Pancreas (tissue), 10 donors: ENCODE data around the gene IFNK. TPM values are rescaled to one million over a fixed set of nuclear protein-coding genes. Genes with fewer than 3 reads are reported as not detected.
"Not testable (repeated sequence)": the region's sequence is repeated elsewhere in the genome, so short reads cannot be mapped to it uniquely, and the experiment has no call there.

Source experiments
- ATAC-seq, 4 donors: fragments of 200-7000 bp; cut with Tn5 transposase; one replicate each; pipeline versions ENCODE4 v1.8.0 to v1.9.1; 2020; ENCODE audit warnings: mild to moderate bottlenecking in 4 of 4, moderate library complexity in 4 of 4
- DNase-seq, 6 donors: peaks; one replicate each; pipeline ENCODE4 v3.0.0-alpha.2; 2020
- FAIRE-seq: peaks from 2 replicates; lab custom pipeline; 2012; peaks lifted over from hg19 to GRCh38; lab: Jason Lieb, UNC
- H3K27ac ChIP-seq, 4 donors: fragments of 200-600 bp; sonication (generic); 1 replicate in 3 of 4; 2 replicates in 1 of 4; pipeline versions ENCODE4 v1.5.0 to v1.8.0; 2020
- H3K27me3 ChIP-seq, 4 donors: fragments of 200-600 bp; one replicate each; pipeline ENCODE4 v1.8.0; 2021
- H3K36me3 ChIP-seq, 3 donors: fragments of 200-600 bp; sonication (generic) in 1 of 3; one replicate each; pipeline versions ENCODE4 v1.5.0 to v1.8.0; 2020 to 2021
- H3K4me1 ChIP-seq, 3 donors: fragments of 200-600 bp; one replicate each; pipeline ENCODE4 v1.8.0; 2021
- H3K4me3 ChIP-seq, 4 donors: fragments of 200-600 bp; sonication (generic) in 2 of 4; one replicate each; pipeline versions ENCODE4 v1.5.0 to v1.8.0; 2020 to 2021
- H3K9me3 ChIP-seq, 4 donors: fragments of 200-600 bp; one replicate each; pipeline ENCODE4 v1.8.0; 2021
- CTCF ChIP-seq, 4 donors: fragments of 200-600 bp; sonication (generic) in 3 of 4; IDR thresholded peaks; one replicate each; pipeline versions ENCODE4 v1.5.0 to v1.8.0; 2021; ENCODE audit warnings: antibody characterized with exemption in 4 of 4
- WGBS, 2 donors: extraction: QIAGEN DNeasy Blood & Tissue Kit; methylation state at CpG; one replicate each; pipeline ENCODE4 v1.1.7; 2013; 5-methylcytosine and 5-hydroxymethylcytosine counted together
- intact Hi-C, 3 donors: fragments of 100-400 bp; cut with DNase I; formaldehyde crosslinking; loops; one replicate each; pipeline versions ENCODE4 v1.11.1 to v1.14.2; 2022
- polyA plus RNA-seq, 2 donors: library from polyadenylated mRNA; stranded (reverse); fragments of 200-250 nt; gene quantifications; one replicate each; pipeline ENCODE4 v1.2.3, GENCODE V29; 2013
- total RNA-seq, 6 donors: library from RNA; stranded (reverse); fragmentation: NEBNext Ultra II Directional in 4 of 6; extraction: Animal tissue kit (Norgen Biotek cat#: 25700) in 4 of 6; gene quantifications; one replicate each; pipeline versions ENCODE4 v1.2.1 to v1.2.4, GENCODE V29; 2021 to 2023
- donor health status: healthy with polysubstance abuse.
- donor health status: DM: no; HTN: no; CAD: no; lungs with moderate emphysema.
- donor health status: DM: no; HTN: no; CAD: no.
- donor health status: control.
- donor health status: control.
- donor health status: Bipolar disorder and iron deficiency.
- donor health status: DM: yes; HTN: yes; CAD: no.
- donor health status: DM: no; HTN: no; CAD: no.
- donor health status: DM: no; HTN: no; CAD: no.
- donor health status: DM: yes; HTN: yes; CAD: no.

Gene IFNK
- total and polyA plus RNA-seq, 8 donors: not detected

- intact Hi-C loops: no loop called here
- no peak for TF ChIP-seq CTCF (IDR thresholded peaks at IDR 0.05)
- DNase-seq (no peak), ATAC-seq (no peak), FAIRE-seq (no peak)
- no peak overlapping the region for H3K4me3 ChIP-seq
- H3K9me3 ChIP-seq: no peaks in the 10 kb centered on the region
- no peaks in the 10 kb centered on the region for H3K4me1 ChIP-seq
- WGBS, 2 donors: 89% methylated on average over 11 of the region's 11 CpGs
- no peaks in the 10 kb centered on the region for H3K27me3 ChIP-seq
- H3K36me3 ChIP-seq: no peaks in the 10 kb centered on the region
- no peak overlapping the region for H3K27ac ChIP-seq
Measured at GRCh38 chr9:27497883-27498417, 26.1 kb upstream of the IFNK start.

GRCh38 chr9:27499451-27499850 is 24.6 kb upstream of the IFNK start:
- DNase-seq (no peak), FAIRE-seq (peak; percentile 13)
- no peak for TF ChIP-seq CTCF (IDR thresholded peaks at IDR 0.05)

GRCh38 chr9:27500902-27501301 is 23.2 kb upstream of the IFNK start:
- intact Hi-C loops, FAIRE-seq, H3K9me3 ChIP-seq, H3K36me3 ChIP-seq, ATAC-seq, H3K4me3 ChIP-seq, H3K27ac ChIP-seq, H3K27me3 ChIP-seq, DNase-seq, H3K4me1 ChIP-seq: not testable (repeated sequence)
- WGBS, 2 donors: 95 to 96% methylated on average over 3 of the region's 3 CpGs

More at GRCh38 chr9:27499451-27499850, 24.6 kb upstream of the IFNK start:
- WGBS, 2 donors: 54 to 83% methylated on average over 2 of the region's 2 CpGs
- Histone ChIP-seq H3K9me3 (no peaks in the 10 kb centered on the region), H3K36me3 (no peaks in the 10 kb centered on the region), H3K27ac (no peak overlapping the region), H3K4me1 (no peaks in the 10 kb centered on the region), H3K27me3 (no peaks in the 10 kb centered on the region), H3K4me3 (no peak overlapping the region)
- peak in 1 of 4 donors; percentile 52 for ATAC-seq
- intact Hi-C loops: no loop called here

GRCh38 chr9:27503623-27504022 is 20.5 kb upstream of the IFNK start:
- no peak for FAIRE-seq
- no peaks in the 10 kb centered on the region for H3K9me3 ChIP-seq
- intact Hi-C loops: no loop called here

GRCh38 chr9:27504259-27504658 is 19.8 kb upstream of the IFNK start:
- no peak overlapping the region for H3K27ac ChIP-seq
- H3K36me3 ChIP-seq: no peaks in the 10 kb centered on the region
- no peaks in the 10 kb centered on the region for H3K4me1 ChIP-seq
- H3K9me3 ChIP-seq: no peaks in the 10 kb centered on the region
- no peak for FAIRE-seq
- no peak for ATAC-seq
- TF ChIP-seq CTCF (IDR thresholded peaks at IDR 0.05): no peak
- no peaks in the 10 kb centered on the region for H3K27me3 ChIP-seq
- no peak overlapping the region for H3K4me3 ChIP-seq
- intact Hi-C loops: no loop called here
- no peak for DNase-seq

More at GRCh38 chr9:27503623-27504022, 20.5 kb upstream of the IFNK start:
- Histone ChIP-seq H3K36me3 (no peaks in the 10 kb centered on the region), H3K27ac (no peak overlapping the region), H3K4me1 (no peaks in the 10 kb centered on the region), H3K4me3 (no peak overlapping the region), H3K27me3 (no peaks in the 10 kb centered on the region)
- no peak for TF ChIP-seq CTCF (IDR thresholded peaks at IDR 0.05)
- no peak for DNase-seq
- 92% methylated on average over 4 of the region's 4 CpGs for WGBS, 2 donors
- ATAC-seq: no peak
